GM19468 (cell line): ENCODE data around the gene PODN.

ENCODE experiments used
- ATAC-seq: cut with Tn5 transposase; IDR thresholded peaks from one replicate; pipeline ENCODE4 v1.9.1; 2021; ENCODE audit warnings: mild to moderate bottlenecking, moderate library complexity, moderate number of reproducible peaks; ENCODE audit not compliant: unreplicated experiment; ENCODE audit errors: extremely low read depth

The PODN gene, protein sequence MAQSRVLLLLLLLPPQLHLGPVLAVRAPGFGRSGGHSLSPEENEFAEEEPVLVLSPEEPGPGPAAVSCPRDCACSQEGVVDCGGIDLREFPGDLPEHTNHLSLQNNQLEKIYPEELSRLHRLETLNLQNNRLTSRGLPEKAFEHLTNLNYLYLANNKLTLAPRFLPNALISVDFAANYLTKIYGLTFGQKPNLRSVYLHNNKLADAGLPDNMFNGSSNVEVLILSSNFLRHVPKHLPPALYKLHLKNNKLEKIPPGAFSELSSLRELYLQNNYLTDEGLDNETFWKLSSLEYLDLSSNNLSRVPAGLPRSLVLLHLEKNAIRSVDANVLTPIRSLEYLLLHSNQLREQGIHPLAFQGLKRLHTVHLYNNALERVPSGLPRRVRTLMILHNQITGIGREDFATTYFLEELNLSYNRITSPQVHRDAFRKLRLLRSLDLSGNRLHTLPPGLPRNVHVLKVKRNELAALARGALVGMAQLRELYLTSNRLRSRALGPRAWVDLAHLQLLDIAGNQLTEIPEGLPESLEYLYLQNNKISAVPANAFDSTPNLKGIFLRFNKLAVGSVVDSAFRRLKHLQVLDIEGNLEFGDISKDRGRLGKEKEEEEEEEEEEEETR

DNA sequence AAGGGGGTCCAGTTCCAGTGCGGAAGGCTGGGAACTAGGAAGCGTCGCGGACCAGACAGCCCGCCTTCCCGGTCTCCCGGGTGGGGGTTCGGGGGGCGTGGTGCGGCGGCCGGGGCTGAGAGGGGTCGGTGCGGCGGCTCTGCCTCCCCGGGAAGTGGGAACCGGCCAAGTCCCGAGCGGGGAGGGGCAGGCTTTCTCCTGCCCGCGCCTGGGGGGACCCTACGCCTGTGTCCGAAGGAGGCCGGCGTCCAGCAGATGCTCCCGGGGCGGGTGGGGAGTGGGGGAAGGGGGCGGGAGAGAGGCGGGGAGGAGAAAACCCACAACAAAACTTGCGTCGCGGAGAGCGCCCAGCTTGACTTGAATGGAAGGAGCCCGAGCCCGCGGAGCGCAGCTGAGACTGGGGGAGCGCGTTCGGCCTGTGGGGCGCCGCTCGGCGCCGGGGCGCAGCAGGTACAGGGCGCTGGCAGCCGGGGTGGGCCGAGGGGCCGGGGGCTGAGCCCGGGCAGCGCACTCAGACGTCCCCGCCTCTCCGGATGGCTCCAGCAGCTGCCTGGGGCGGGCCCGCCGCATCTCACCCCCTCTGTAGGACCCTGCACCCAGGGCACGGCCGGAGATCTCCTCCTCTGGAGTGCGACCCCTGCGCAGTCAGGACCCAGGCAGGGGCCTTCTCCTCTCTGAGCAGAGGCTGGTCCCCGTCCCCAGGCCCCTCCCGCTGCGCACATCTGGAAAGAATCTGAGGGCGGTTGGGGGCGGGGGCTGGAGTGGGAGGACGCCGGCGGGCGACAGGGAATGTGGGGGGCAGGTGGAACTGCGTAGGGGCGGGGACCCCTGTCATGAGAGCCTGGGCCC, at the start of gene PODN:
Gene PODN, plus strand, starts transcription at position 355 of the 849 bp plus-strand sequence. CDS start 7,643 bp downstream, outside the sequence.
- no peak for ATAC-seq

DNA sequence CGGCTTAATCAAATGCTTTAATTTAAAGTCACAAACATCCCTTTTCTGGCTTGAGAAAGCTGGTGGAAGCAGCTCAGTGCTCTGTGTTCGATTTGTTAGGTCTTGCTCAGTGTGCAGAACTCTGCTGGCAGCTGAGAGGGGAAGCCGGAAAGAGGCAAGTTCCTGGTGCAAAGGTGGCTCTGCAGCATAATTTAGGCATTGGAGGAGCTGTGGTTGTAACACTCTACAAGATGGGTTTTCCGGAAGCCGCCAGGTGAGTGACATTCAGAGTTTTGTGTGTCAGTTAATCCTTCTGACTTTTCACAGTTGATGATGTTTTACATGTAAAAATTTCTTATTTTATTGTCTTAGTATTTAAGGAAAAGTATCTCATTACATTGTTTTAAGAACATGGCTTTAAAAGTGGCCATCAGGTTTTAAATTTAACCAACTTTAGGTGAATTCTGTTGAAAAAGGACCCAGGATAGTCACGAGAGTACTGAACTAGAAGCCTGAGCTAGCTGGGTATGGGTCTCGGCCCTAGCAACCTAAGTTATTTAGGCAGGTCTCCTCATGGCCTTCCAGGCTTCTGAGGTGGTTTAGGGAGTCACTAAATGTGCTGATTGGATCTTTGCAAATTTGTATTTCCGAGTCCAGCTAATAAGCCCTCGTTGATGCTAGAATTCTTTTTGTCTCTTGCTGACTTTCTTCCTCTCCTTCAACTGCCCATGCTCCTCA, 47.1 kb upstream of the PODN start:
- peak; percentile 52 for ATAC-seq

DNA sequence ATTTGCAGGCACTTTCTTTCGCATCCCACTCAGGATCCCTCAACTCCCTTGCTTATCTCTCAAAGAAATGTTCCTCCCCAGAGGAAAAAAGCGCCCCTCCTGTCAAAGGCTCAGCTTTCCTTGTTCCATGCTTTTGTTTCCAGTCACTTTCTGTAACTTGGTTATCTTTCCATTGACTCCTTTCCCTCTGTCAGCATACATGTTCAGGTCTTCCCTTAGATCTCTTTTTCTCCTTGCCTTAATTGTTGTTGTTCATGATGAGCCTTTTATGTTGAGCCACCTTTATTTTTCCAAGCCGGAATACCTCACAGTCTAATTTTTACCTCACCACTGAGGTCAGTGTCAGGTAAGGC, 46.5 kb upstream of the PODN start:
- no peak for ATAC-seq

DNA sequence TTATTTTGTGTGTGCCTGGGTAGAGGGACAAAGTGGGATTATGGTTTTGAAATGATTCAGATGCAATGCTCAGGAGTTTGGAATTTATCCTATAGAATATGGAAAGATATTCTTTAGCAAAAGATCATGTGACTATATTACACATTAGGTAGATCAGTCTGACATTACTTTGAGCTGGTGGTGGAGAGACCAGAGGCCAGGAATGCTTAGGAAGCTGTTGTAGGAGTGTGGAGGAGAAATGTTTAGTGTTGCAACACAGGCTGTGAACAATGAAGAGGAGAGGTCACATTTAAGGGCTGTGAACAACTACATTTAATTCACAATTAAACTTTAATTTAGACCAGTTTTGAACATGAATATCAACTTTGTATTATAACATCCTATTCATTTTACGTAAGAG, 45.3 kb upstream of the PODN start:
- ATAC-seq = no peak

DNA sequence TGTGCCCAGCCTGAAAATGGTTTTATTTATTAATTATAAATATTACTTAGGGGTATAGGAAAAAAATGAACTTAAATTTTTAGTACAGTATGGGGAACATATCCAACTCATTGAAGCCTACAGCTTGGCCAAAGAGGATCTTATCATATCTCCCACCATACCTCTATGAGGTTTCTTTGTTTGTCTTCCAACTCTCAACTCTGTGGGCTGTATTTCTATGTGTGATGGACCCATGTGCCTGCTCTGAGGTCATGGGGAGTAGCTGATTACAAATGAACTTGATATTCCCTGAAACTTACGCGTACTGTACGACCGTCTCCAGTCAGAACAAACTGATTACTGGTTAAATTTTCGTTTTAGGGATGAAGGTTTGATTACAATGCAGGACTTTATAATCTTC, 41.4 kb upstream of the PODN start:
- ATAC-seq = no peak

DNA sequence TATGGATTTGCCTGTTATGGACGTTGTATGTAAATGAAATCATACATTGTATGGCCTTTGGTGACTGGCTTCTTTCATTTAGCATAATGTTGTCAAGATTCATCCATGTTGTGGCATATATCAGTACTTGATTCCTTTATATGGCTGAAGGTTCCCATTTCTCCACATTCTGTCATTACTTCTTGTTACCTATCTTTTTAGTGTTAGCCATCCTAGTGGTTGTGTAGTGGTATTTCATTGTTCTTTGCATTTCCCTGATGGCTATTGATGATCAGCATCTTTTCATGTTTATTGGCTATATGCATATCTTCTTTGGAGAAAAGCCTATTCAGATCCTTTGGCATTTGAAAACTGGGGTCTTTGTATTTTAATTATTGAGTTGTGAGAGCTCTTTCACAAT, 39.8 kb upstream of the PODN start:
- no peak for ATAC-seq

DNA sequence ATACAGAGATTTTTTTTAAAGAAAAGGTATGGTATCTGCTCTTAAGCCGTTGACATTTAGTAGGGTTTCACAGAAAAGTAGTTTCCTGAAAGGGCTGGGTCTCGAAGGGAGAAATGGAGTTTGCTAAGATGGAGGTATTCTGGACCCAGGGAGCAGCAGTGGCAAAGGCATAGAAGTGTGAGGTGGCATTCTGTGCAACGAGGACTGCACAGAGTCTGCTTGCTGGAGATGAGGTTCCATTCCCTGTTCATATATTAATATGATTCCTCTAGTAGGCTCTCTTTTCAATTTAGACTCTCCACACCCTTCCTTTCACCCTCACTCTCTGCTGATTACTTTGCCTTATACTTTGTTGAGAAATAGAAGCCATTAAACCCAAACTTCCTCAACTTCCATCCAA, 38.5 kb upstream of the PODN start:
- ATAC-seq = no peak

DNA sequence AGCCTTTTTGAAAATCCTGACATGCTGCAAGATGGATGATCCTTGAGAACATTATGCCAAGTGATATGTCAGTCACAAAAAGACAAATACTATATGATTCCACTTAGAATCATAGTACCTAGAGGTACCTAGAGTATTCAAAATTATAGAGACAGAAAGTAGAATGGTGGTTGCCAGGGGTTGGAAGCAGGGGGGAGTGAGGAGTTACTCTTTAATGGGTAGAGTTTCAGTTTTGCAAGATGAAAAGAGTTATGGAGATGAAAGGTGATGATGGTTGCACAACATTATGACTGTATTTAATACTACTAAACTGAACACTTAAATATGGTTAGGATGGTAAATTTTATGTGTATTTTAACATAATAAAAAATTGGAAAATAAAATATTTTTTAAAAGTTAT, 37.9 kb upstream of the PODN start:
- ATAC-seq = no peak

DNA sequence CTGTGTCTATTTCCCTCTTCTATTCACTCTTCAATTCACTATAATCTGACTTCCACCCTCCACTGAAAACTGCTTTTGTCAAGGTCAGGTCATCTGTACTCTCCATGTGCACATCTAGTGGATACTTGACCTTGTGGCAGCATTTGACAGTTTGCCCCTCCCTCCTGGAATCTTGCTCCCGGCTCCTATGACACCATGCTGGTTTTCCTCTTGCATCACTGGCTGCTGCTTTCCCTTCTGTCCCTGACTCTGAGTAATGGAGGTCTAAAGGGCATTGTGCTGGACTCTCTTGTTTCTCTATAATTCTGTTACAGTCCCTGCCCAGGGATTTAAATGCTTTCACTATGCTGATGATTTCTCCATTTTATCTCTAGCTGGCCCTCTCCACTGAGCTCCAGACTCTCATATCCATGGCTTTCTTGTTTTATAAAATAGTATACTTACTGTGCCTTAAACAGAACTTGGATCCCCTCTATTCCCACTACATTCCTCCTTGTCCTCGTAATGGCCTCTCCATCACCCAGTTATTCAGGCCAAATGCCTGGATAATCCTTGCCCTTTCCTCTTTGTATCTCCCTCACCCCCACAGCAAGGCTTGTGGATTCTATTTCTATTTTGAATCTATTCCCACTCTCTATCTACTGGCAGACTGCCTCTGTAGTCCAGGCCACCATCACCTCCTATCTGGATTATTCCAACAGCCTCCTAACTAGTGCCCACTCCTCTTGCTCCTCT, 36.8 kb upstream of the PODN start:
- no peak for ATAC-seq

DNA sequence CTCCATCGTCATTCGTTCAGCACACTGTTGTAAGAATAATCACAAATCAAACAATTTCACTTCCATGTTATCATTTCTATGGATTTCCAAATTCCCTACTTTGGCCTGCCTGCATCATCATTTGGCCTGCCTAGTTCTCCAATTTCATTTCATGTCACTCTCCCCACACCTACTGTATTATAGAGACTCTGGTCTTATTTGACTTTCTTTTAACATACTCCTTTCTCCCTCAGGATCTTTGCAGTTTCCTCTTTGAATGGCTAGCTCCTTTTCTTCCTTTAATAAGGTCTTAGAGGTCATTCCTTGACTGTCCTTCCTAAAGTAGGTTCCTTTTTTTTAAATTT, 36.3 kb upstream of the PODN start:
- ATAC-seq = no peak

DNA sequence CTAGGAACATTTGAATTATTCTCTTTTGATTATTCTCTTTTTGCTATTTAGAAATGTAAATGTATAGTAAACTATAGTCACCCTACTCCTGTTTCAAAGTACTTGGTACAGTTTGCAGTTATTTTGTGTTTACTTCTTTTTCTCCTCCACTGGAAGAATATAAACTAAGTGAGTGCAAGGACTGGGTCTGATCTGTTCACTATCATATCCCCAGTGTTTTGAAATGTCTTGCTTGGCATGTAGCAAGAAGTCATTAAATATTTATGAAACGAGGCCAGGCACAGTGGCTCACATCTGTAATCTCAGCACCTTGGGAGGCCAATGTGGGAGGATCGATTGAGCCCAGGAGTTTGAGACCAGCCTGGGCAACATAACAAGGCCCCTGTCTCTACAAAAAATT, 35.8 kb upstream of the PODN start:
- no peak for ATAC-seq

DNA sequence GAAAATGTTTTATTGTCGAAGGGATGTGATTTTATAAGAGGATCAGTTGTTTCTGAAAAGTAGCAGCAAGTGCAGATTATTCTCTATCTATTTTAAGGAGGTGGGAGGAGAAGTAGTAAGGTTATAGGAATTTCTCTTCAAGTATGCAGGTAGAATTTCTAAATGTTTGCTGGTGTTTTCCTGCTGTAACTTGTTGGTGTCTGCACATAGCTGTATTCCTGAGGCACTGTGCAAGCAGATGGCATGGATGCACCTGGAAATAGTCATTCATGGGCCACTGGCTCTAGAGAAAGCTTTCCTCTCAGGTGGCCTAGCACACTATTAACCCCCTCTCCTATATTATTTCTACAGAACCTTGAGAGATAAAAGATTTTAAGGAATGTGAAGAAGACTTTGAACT, 30.3 kb upstream of the PODN start:
- no peak for ATAC-seq

DNA sequence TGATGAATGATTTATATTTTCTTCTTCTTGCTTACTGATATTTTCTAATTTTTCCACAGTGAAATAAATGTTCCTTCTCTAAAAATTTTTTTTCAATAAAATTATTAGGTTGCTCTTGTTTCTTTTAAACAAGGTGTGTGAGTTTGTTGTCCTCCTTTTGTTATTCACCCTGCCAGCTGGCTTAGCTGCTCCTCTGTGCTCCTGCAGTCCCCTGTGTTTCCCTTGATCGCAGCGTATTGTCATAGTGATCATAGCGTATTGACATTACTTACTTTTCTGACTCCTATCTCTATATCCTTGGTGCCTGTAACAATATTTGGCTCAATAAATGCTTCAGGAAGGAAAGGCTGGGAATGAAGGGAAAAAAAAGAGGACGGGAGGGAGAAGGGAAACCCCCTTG, 24.9 kb upstream of the PODN start:
- ATAC-seq = no peak

DNA sequence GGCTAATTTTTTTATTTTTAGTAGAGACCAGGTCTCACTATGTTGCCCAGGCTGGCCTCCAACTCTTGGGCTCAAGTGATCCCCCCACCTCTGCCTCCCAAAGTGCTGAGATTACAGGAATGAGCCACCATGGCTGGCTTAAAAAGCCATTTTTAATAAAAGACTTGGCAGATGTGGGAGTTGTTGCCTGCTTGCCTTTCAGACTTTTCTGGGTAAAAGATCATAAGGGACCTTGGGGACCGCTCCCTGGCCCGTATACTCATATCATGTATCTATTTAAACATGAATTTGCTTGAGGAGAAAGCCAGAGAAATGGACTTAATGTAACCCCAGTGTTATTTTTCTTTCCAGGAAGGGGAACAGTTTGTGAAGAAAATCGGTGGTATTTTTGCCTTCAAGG, 23.4 kb upstream of the PODN start:
- ATAC-seq = no peak

DNA sequence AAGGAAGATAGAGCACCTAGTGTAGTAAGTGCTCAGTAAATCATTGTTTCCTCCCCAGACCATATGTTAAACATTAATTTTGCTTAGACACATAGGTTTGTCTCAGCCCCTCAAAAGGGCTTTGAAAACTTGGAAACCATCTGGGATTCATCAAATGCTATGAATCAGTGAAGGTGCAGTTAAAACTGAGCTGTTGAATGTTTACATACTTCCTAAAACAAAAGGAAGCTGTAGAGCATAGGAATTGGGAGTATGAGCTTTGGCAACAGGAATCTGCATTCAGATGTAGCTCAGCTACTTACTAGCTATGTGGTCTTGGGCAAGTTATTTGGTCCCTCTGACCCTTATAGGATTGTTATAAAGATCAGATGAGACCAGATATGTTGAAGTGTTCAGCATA, 18.7 kb upstream of the PODN start:
- no peak for ATAC-seq

DNA sequence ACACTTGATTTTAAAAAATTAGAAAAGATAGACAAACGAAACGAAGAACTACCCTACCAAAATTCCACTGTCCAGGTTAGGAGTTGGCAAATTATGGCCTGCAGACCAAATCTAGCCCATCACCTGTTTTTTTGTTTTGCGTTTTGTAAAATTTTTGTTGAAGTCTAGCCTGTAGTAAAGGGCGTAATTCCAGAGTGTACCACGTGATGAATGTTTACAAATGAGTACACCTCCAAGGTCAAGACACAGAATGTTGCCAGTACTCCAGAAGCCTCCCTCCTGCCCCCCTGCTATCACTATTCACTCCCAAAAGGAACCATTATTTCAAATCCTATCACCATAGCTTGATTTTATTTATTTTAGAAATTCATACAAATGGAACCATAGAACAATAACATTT, 17.1 kb upstream of the PODN start:
- no peak for ATAC-seq

DNA sequence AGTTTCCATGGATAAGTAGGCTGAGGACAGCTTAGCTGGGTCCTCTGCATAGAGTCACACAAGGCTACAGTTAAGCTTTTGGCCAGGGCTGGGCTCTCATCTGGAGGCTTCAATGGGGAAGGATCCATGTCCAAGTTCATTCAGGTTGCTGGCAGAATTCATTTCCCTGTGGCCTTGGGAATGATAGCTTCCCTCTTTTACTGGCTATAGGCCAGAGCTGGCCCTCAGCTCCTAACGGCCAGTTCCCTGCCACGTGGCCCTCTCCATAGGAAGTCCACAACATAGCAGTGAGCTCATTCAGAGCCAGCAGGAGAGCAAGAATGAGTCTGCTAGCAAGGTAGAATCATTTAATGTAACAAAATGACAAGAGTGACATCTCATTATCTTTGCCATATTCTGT, 15.1 kb upstream of the PODN start:
- ATAC-seq = no peak

DNA sequence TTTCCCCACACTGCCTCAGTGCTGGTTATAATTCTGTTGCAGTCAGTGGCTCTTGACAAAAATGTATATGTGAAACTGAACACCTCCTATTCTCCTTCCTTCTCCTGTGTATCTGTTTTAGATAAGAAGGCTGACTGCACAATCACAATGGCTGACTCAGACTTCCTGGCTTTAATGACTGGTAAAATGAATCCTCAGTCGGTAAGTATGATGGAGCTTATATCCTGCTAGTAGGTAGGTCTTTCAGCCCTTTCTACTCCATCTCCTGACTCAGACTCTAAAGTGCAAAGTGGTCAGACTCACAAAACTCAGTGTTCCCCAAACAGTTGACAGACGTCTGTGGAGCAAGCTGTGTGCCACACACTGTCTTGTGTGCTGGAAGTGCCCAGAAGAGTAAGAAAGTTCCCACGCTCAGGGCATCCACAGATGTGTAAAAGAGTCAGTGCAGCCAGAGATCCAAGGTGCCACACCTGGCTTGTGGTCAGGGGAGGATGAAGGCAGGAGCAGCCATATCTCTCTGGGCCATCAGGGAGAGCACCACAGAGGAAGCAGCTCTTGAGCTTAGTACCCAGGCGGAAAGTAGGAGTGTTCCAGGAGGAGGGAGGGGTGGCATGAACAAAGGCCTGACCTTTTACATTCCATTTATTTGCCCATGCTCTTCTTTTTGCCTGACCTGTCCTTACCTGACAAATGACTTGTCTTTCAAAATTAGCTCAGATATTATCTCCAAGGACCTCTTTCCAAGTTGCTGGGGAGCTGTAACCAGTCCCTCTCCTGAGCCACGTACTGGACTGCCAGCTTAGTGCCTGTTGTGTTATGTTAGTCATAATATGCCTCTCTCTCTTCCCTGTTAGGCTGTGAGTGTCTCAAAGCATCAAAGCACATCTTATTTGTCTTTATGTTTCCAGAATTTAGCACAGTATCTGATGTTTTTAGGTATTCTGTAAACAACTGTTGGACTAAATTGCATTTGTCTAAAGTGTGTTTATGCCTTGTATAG, 14.0 kb upstream of the PODN start:
- ATAC-seq = no peak
